CD14-positive monocyte (primary cell): Measurements from ENCODE around the gene TSC22D1. TPM values are rescaled to one million over a fixed set of nuclear protein-coding genes. Genes with fewer than 3 reads are reported as not detected.

Experiments
- DNase-seq, 3 donors: peaks; one replicate each; pipeline ENCODE4 v3.0.0-alpha.2; 2011 to 2022
- H2AFZ ChIP-seq: 2 replicates; pipeline ENCODE4 v1.6.0; 2012; ENCODE audit warnings: mild to moderate bottlenecking, low read depth, low read length, inconsistent platforms; ENCODE audit not compliant: insufficient read depth, poor library complexity, severe bottlenecking
- H3K27ac ChIP-seq, 2 donors: 1 replicate in 1 of 2; 2 replicates in 1 of 2; pipeline ENCODE4 v1.5.1; 2012 to 2013; ENCODE audit warnings: low read length in 2 of 2, control low read depth in 1 of 2, inconsistent platforms in 1 of 2, low read depth in 1 of 2, mild to moderate bottlenecking in 1 of 2
- H3K27me3 ChIP-seq, 2 donors: one replicate each; pipeline versions ENCODE4 v1.6.0 to v1.6.1; 2011 to 2013; ENCODE audit warnings: low read length in 2 of 2; ENCODE audit not compliant: control insufficient read depth in 2 of 2, insufficient read depth in 2 of 2
- H3K36me3 ChIP-seq, 2 donors: replicated peaks in 1 of 2; 1 replicate in 1 of 2; 2 replicates in 1 of 2; pipeline versions ENCODE4 v1.5.1 to v1.6.1; 2012 to 2013; ENCODE audit warnings: low read length in 2 of 2, control low read depth in 1 of 2, inconsistent platforms in 1 of 2, mild to moderate bottlenecking in 1 of 2; ENCODE audit not compliant: insufficient read depth in 2 of 2, control insufficient read depth in 1 of 2
- H3K4me1 ChIP-seq, 2 donors: 1 replicate in 1 of 2; 2 replicates in 1 of 2; pipeline versions ENCODE4 v1.5.1 to v1.6.1; 2012 to 2013; ENCODE audit warnings: low read length in 2 of 2, control low read depth in 1 of 2, inconsistent platforms in 1 of 2, mild to moderate bottlenecking in 1 of 2, moderate library complexity in 1 of 2; ENCODE audit not compliant: insufficient read depth in 2 of 2, control insufficient read depth in 1 of 2
- H3K4me2 ChIP-seq: replicated peaks from 2 replicates; pipeline ENCODE3; 2012; ENCODE audit warnings: low read length, moderate library complexity, mild to moderate bottlenecking; ENCODE audit not compliant: poor library complexity, severe bottlenecking; ENCODE audit errors: extremely low read depth
- H3K4me3 ChIP-seq, 3 experiments: fragments of 200-600 bp in 1 of 3; sonication (generic) in 1 of 3; replicated peaks in 1 of 3; 1 replicate in 2 of 3; 2 replicates in 1 of 3; pipeline ENCODE4 v1.5.1; 2011 to 2013; ENCODE audit warnings: low read length in 3 of 3, mild to moderate bottlenecking in 3 of 3, control low read depth in 2 of 3, low read depth in 2 of 3, inconsistent platforms in 1 of 3, moderate library complexity in 1 of 3
- H3K79me2 ChIP-seq: 2 replicates; pipeline ENCODE4 v1.6.0; 2012; ENCODE audit warnings: mild to moderate bottlenecking, control low read depth, inconsistent platforms, low read length, moderate library complexity; ENCODE audit not compliant: insufficient read depth
- H3K9ac ChIP-seq: 2 replicates; pipeline ENCODE4 v1.6.0; 2017; ENCODE audit warnings: low read length, mild to moderate bottlenecking; ENCODE audit not compliant: insufficient read depth, poor library complexity, severe bottlenecking
- H3K9me3 ChIP-seq, 2 donors: replicated peaks in 1 of 2; 1 replicate in 1 of 2; 2 replicates in 1 of 2; pipeline versions ENCODE4 v1.5.1 to v1.6.1; 2012 to 2013; ENCODE audit warnings: low read length in 2 of 2, control low read depth in 1 of 2; ENCODE audit not compliant: control insufficient read depth in 1 of 2, insufficient read depth in 1 of 2
- H4K20me1 ChIP-seq: 2 replicates; pipeline ENCODE4 v1.6.0; 2012; ENCODE audit warnings: mild to moderate bottlenecking, low read length, control low read depth, moderate library complexity; ENCODE audit not compliant: insufficient read depth
- H3K27ac Mint-ChIP-seq, 7 donors: one replicate each; pipeline ENCODE4 v1.8.0; 2020; ENCODE audit warnings: mild to moderate bottlenecking in 7 of 7, mixed read lengths in 7 of 7, moderate library complexity in 6 of 7, inconsistent platforms in 2 of 7
- H3K27me3 Mint-ChIP-seq, 3 donors: one replicate each; pipeline ENCODE4 v1.8.0; 2021 to 2022; ENCODE audit warnings: low read depth in 3 of 3, mild to moderate bottlenecking in 3 of 3, mixed read lengths in 3 of 3, moderate library complexity in 3 of 3, inconsistent platforms in 1 of 3
- H3K36me3 Mint-ChIP-seq, 2 donors: one replicate each; pipeline ENCODE4 v1.8.0; 2020; ENCODE audit warnings: mixed read lengths in 2 of 2, inconsistent platforms in 1 of 2, mild to moderate bottlenecking in 1 of 2
- H3K4me1 Mint-ChIP-seq: one replicate; pipeline ENCODE4 v1.8.0; 2020; ENCODE audit warnings: mild to moderate bottlenecking, mixed read lengths
- H3K4me3 Mint-ChIP-seq, 2 donors: one replicate each; pipeline ENCODE4 v1.8.0; 2020; ENCODE audit warnings: mild to moderate bottlenecking in 2 of 2, mixed read lengths in 2 of 2, moderate library complexity in 1 of 2
- H3K9me3 Mint-ChIP-seq, 7 donors: one replicate each; pipeline ENCODE4 v1.8.0; 2020 to 2022; ENCODE audit warnings: mixed read lengths in 7 of 7, mild to moderate bottlenecking in 6 of 7, moderate library complexity in 6 of 7, inconsistent platforms in 2 of 7
- CTCF ChIP-seq: fragments of 200-600 bp; IDR thresholded peaks from one replicate; pipeline ENCODE4 v1.8.0; 2022; ENCODE audit warnings: antibody characterized with exemption, mild to moderate bottlenecking
- WGBS: methylation state at CpG from one replicate; pipeline ENCODE4 v1.1.5; 2013; ENCODE audit warnings: missing lambda C conversion rate; ENCODE audit not compliant: insufficient coverage; 5-methylcytosine and 5-hydroxymethylcytosine counted together
- intact Hi-C, 2 donors: fragments of 100-400 bp; cut with micrococcal nuclease; formaldehyde crosslinking; loops; one replicate each; pipeline versions ENCODE4 v1.15.0 to v1.15.1; 2023
- polyA plus RNA-seq, 3 donors: library from polyadenylated mRNA; depleted of rRNA in 1 of 3; unstranded in 2 of 3; stranded (reverse) in 1 of 3; fragments of 300-500 nt in 2 of 3; fragments of >200 nt in 1 of 3; fragmentation: Illumina TruSeq in 2 of 3; gene quantifications; 1 replicate in 2 of 3; 2 replicates in 1 of 3; pipeline ENCODE4 v1.2.3, GENCODE V29; 2012 to 2021

TSC22D1 gene
- polyA plus RNA-seq, 3 donors, result 1.9 to 10.4 (median 3.1) TPM

- intact Hi-C loops, result no loop called here
- Histone ChIP-seq H3K4me3 (no peak overlapping the region), H3K4me2 (no peak overlapping the region), H3K79me2 (no peaks in the 10 kb centered on the region), H3K36me3 (no peaks in the 10 kb centered on the region), H3K27ac (no peak overlapping the region), H3K4me1 (peaks cover 0 to 3% of the 10 kb centered on the region in 2 donors), H3K27me3 (no peaks in the 10 kb centered on the region), H4K20me1 (no peaks in the 10 kb centered on the region), H2AFZ (no peak overlapping the region), H3K9me3 (no peaks in the 10 kb centered on the region), H3K9ac (no peak overlapping the region)
- H3K4me1 Mint-ChIP-seq, result peaks cover 17% of the 10 kb centered on the region
- 96% methylated on average over 5 of the region's 7 CpGs for WGBS
- H3K9me3 Mint-ChIP-seq, result peaks cover 0 to 2% (median 0%) of the 10 kb centered on the region in 7 donors
- no peak overlapping the region for H3K4me3 Mint-ChIP-seq
- H3K27ac Mint-ChIP-seq, result no peak overlapping the region
- H3K27me3 Mint-ChIP-seq, result peaks cover 11 to 19% (median 14%) of the 10 kb centered on the region in 3 donors
- H3K36me3 Mint-ChIP-seq, result no peaks in the 10 kb centered on the region
- TF ChIP-seq CTCF, result no peak
- DNase-seq, result no peak
These were observed 168.2 kb downstream of the TSC22D1 start for GRCh38 chr13:44407891-44408290.

- no peak for DNase-seq
- no peaks in the 10 kb centered on the region for H3K9me3 ChIP-seq
- WGBS, result 100% methylated on average over 2 of the region's 3 CpGs
- H3K27ac Mint-ChIP-seq, result no peak overlapping the region
- H4K20me1 ChIP-seq, result no peaks in the 10 kb centered on the region
- peaks cover 0 to under 1% of the 10 kb centered on the region in 2 donors for H3K4me1 ChIP-seq
- no peak overlapping the region for H3K9ac ChIP-seq
- H3K27me3 ChIP-seq, result no peaks in the 10 kb centered on the region
- peaks cover 12% of the 10 kb centered on the region for H3K4me1 Mint-ChIP-seq
- H2AFZ ChIP-seq, result no peak overlapping the region
- H3K27me3 Mint-ChIP-seq, result peaks cover 10 to 19% (median 14%) of the 10 kb centered on the region in 3 donors
- no peak overlapping the region for H3K4me3 ChIP-seq
- no peak overlapping the region for H3K4me2 ChIP-seq
- no peaks in the 10 kb centered on the region for H3K36me3 ChIP-seq
- H3K36me3 Mint-ChIP-seq, result no peaks in the 10 kb centered on the region
- no peak overlapping the region for H3K27ac ChIP-seq
- intact Hi-C loops, result no loop called here
- H3K79me2 ChIP-seq, result no peaks in the 10 kb centered on the region
- no peak overlapping the region for H3K4me3 Mint-ChIP-seq
- H3K9me3 Mint-ChIP-seq, result peaks cover 0 to 1% (median 0%) of the 10 kb centered on the region in 7 donors
- TF ChIP-seq CTCF, result no peak
These were observed 168.8 kb downstream of the TSC22D1 start for GRCh38 chr13:44407379-44407778.
